GM19351 (cell line): ENCODE measurements around the gene SH3TC2.
A peak's percentile ranks its signal among the peaks of the same experiment; 100 is the strongest.

Source experiments
- ATAC-seq: cut with Tn5 transposase; IDR thresholded peaks from one replicate; pipeline ENCODE4 v1.9.1; 2021; ENCODE audit warnings: mild to moderate bottlenecking, moderate library complexity; ENCODE audit not compliant: unreplicated experiment

Gene SH3TC2

DNA sequence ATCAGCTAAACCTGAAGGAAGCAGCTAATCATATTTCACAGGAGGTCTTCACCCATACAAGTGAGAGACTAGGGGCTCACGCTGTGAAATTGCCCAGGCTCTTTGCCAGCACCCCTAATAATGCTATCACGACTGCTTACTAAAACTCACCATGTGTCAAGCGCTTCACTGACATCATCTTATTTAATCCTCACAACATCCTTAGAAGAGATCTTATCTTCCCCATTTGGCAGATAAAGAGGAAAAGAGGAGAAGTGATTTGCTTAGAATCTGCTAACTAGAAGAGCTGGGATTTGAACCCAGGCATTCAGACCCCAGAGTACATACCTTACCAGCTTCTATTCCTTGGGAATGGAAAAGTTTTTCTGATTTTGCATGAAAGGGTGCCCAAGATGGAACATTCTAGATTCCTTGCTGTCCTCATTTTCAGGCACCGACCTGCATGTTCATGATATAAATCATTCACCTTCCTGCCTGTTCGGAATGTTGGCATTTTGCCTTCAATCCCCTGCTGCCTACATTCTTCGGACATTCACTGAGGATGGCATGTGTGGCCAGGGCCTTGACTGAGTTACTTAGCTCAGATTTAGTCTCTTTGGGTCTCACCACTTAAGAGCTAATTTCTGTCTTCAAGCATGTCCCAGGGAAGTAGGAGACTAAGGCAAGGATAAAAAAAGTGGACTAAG is 88.1 kb downstream of the SH3TC2 start:
- no peak for ATAC-seq

DNA sequence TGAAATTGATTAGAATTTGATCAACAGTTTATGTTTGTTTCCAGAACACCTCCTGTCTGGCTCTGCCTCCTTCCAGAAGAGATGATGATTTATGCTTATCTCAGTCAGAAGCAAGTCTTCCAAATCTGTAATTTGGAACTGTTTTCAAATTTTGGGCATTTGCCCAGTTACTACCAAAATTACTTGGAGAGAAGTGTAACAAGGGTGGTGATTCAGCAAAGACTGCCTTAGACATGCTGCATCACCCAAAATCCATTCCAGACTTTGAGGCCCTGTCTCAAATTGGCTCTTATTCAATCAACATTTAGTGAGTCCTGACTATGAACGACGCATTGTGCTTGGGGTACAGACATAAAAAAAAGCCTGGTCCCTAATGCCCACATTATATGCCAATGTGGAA is 89.4 kb downstream of the SH3TC2 start:
- no peak for ATAC-seq

DNA sequence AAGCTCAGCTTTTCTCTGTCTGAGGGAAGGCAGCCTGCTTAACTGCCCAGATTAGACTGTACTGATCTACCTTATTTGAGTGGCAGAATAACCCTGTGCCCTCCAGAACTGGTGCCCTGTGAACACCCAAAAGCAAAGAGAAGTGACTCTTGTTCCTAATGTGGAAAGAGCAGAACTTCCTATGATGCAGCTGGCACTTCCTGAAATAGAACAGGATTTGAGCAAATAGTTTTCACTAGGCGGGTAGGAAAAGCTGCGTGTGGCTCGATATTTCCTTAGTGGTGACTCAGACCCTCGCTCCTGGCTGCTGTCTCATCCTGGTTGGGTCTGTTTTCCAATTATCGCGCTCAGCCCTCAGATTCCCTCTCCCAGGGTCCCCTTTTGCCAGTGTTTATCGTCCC is 89.9 kb downstream of the SH3TC2 start:
- no peak for ATAC-seq

DNA sequence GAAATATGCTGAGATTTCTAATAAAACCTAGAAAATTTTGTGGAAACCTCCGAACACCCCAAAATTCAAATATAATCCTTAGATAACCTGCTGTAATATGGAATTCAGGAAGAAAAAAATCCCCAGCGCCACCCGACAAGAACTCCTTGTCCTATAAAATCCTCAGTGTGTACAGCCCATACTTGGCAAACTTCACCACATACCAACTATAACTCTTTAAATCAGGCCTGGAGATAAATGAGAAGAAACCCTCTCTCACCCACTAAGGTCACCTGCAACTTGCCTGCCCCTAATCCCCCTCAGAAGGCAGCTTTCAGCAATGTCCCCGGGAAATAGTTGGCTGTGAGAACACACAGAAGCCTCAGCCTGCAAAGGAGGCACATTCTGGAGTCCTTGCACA is 90.5 kb downstream of the SH3TC2 start:
- ATAC-seq: no peak

DNA sequence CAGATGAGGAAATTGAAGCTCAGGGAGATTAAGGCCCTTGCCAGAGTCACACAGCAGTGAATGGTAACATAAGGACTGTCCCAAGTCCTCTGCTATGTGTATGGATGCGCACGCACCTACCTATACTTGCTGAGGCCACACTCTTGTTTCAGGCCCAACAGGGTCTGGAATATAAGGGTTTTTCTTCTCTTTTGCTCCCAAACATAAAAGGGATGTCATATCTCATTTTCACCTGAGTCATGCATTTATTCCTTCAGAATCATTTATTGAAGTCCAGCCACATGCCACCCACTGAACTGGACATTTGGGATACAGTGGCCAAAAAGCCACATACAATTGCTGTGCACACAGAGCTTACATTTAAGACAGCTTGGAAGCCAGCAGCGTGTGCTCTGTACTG is 92.0 kb downstream of the SH3TC2 start:
- ATAC-seq: no peak

DNA sequence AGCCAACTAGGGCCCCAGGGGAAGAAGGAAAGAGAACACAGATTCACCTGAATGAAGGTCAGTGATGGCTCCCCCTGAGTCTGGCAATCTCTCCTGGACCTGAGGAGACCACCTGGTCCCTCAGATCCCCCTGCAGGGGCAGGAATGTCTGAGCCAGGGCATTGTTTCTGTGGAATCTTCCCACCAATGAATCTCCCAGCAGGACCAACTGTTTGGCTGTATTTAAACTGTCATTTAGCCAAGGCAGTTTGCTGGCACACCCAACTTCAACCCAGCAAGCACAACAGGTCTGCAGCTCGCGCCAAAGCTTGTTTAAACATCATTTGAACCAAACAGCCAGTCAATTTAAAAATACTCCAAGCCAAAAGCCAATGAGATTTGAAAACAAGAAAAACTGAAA is 92.6 kb downstream of the SH3TC2 start:
- ATAC-seq: no peak

DNA sequence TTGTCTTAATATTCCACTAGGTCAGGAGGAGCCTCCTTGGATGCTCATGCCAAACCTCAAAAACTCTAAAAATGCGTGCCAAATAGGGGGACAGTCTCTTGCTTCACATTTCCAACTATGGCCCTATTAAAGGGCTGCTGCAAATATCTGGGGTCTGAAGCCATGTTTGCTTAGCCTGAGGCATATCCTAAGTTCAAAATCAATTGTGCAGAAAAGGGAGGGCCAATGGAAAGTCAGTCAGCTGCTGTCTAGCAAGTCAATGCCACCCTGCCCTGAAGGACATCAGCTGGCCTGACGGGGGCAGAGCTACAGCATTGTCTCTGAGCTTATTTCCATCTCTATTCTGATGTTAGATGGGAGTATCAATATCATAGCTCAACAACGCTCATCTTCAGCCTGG is 93.6 kb downstream of the SH3TC2 start:
- no peak for ATAC-seq

DNA sequence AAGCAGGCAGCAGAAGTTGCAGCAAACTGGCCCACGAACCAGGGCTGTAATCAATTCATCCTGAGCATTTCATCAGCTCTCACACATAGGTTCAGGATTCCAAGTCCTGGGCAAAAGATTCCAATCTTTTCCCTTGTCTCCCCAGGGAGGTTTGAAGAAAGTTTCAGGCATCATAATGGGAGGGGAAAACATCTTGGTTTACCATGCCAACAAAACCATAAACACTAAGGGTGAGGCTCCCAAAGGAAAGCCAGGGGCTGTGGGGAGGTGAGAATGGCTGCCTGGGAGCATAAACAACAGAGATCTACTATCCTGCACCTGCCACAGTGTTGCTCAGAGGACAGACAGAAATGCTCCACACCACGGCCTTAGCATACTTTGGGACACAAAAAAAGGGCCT is 94.6 kb downstream of the SH3TC2 start:
- no peak for ATAC-seq

DNA sequence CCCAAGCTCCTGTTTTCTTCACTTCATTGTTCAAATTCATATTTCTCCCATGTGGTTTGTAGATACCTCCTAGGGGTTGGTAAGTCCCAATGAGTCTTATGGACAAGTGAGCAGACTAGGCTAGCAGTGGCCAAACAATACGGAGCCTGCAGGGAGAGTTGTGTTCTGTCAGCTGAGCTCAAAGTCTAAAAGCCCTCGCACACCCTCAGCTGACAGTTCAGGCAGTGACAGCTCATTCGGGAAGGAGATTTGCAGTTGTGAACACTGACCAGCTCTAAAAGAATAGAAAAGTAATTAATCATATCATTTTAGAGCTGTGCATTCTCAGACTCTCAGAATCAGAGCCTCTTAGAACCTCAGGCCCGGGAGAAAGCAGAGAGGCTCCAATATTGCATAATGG is 95.1 kb downstream of the SH3TC2 start:
- no peak for ATAC-seq

DNA sequence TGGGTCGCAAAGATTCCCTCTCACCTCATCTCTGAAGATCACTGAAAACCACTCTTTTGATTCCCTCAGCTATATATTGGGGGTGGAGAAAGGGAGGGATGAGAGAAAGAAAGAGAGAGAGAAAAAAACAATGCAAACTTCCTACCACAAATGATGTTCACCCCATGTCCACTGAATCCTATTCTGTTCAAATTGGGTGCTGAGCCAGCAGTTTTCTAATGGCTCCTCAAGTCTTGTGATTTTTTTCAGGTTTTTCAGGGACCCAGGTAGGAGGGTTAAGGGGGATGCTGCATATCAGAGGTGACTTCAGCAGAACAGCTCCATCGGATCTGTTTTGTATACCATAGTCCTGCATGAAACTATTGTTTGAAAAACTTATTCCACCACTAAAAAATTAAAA is 95.9 kb downstream of the SH3TC2 start:
- ATAC-seq: no peak

DNA sequence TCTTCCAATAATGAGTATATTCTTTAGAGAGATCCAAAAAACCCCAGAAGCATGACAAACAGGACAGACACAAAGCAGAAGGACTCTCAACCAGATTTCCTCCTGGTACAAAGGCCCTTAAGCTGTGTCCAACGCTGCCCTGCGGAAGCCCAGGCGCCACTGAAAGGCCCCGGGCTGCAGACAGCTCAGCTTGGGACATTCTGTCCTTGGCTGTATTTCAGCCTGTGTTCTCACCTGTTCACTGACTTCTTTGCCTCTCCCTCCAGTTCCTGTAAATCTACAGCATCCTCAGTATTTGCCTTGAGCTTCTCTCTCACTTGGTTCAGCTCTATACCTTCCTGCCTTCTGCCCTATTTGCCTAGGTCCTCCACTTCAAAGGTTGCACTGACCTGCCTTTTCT is 96.5 kb downstream of the SH3TC2 start:
- ATAC-seq: no peak

DNA sequence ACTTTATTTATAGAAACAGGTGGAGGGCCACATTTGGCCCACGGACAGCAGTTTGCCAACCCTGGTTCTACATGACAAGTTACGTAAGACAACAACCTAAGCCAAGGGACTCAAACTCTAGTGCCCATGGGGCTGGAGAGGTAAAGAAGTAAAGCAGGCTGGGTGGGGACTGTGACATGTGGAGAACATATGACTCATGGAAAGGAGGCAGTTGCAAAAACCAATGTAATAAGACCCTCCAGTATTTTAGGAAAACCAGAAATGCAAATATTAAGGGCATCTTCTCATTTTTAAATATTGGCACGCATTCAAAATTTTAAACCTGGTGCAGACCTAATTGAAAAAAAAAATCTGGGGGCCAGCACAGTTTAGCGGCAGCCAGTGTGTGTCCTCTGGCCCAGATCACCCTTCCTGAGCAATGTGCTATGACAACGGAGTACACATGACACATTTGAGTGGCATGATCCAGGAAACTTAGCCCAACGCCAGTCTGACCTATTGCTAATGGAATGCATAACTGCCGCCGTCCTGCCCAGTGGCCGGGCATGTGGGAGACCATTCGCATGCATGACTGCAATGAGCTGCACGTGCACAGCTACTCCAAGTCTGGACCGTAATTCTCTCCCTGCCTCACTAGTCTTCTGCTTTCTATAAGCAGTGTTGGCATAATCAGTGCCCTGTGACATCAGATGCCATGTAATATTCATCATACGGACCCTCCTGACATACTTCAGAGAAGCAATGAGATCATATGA is 97.2 kb downstream of the SH3TC2 start:
- ATAC-seq: no peak

DNA sequence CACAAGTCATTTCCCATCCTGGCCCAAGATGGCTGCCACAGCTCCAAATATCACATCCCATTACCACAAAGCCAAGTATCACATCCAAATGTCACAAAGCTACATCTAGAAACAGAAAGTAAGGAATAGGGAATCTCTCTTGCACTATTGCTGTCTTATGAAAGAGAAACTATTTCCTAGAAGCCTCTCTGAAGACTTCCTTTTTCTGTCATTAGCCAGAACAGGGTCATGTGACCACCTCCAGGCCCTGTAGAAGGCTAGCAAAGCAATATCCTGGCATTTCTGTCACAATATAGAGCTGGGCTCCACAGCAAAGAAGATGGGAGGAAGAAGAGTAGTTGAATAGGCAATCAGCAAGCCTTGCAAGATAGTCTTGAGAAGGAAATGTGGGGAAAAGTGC is 99.2 kb downstream of the SH3TC2 start:
- peak; percentile 58 for ATAC-seq

DNA sequence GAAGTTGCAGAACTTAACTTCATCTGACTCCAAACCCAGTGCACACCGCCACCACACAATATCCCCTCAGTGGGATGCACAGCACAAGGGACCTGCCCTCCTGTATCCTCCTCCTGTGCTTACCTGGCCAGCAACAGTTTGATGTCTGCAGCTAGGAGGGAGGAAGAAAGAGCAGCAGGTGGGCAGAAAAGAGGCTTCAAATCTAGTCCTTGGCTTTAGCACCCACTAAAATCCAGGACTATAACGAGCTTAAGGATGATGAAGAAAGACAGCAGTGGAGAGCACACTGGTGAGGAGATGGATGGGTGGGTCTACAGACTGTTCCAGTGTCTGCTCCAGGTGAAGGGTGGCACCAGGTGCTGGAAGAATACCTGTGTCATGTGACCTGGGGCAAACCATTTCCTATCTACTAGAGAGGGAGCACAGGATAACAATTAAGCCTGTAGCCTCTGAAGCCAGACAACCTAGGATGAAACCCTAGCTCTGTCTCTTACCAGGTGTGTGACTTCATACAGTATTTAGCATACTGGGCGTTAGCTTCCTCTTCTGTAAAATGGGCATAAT is 100.0 kb downstream of the SH3TC2 start:
- ATAC-seq: no peak

DNA sequence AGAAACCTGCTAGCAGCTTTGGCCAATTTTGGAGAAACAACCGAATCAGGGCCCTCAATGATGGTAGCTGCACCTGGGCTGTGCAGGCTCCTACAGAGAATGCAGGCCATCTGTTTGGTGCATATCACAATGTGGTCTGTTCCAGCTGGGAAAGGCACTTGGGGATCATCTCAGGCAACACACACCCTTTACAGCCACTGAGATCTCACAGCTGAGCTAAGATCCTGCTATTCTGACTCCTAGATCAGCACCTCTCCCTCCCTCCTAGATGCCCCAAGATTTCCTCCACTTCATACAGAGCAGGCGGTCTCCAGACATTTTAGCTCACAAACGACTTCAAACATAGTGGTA is 100.7 kb downstream of the SH3TC2 start:
- no peak for ATAC-seq

DNA sequence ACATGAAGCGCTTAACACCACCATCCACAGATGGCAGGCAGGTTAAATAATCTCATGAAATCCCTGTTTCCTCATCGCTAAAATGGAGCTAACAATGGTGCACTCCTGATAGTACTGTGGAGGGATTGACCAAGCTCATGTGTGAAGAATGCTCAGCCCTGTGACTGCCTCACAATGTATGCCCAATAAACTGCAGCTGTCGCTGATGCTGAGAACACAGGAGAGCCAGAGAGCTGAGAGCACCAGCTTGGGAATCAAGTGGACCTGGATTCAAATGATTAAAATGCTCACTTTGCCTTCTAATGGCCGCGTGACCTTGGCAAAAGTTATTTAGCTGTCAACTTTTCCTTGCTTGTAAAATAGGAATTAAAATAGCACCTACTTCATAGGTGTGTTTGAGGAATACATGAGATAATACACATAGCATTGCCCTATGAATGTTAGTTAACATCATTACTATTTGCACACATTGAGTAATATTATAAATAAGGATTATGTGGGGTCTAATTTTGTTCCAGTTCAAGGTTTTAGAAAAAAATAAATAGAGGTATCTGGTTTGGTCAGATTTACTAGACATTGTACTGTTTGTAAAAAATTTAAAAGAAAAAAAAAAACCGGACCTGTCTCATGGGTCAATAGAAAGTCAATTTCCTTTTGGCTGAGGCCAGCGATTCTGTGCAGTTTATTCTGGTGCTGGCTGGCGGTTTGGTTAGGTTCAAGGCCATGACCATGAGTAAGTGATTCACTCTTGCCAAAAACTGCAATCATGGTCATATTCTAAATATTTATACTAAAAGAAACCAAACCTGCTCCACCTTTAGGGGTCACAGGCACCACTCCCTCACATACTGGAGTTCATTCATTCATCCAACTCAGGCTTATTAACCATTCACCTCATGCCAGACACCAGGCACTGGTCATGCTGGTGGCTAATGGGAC is 101.3 kb downstream of the SH3TC2 start:
- no peak for ATAC-seq

DNA sequence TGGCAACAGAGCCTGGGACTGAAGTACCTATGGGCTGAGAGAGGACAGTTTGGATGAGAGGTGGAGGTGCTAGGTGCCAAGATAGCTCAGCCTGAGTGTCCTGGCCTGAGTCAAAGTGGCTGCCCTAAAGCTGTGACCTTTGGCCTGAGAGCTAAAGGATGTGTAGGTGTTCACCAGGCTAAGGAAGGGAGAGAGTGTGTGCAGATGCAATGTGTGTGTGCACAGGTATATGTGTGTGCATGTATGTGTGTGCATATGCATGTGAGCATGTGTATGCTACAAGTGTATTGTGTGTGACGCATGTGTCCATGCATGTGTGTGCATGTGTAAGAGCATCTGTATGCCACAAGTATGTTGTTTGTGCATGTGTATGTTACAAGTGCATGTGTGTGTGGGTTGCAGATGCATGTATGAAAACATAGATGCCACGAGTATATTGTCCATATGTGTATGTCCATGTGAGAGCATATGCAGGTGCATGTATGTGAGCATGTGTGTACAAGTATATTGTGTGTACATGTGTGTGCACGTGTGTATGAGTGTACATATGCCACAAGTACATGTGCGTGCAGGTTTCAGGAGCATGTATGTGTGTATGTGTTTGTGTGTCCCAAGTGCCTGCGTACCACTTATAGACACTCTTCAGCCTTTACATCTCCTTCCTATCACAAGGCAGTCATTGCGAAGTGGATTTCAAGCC is 102.6 kb downstream of the SH3TC2 start:
- ATAC-seq: no peak

DNA sequence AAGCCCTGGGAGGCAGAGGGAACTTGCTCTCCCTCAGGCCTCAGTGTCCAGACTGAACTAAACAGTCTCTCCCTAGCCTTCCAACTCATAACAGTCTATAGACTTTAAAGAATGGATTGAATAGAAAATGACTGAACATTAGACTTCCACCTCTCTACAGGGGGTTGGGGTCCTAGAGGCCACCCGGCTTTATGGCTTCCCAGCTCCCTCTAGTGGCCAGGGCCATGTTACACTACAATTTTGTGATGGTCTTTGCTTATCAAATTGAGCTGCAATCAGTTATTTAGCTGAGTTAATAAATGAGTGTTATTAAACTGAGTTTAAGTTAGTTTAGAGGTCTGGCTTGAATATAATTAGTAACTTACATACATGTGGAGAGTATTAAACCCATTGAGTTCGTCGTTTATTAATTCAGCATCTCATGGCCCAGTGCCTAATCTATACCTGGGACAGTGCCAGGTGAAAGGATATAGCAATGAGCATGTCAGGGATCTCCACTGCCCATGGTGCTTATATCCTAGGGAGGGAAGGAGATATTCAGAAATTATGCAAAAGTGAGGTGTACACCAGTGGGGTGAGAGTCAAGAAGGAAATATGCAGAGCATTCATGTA is 105.2 kb downstream of the SH3TC2 start:
- ATAC-seq: peak; percentile 76

DNA sequence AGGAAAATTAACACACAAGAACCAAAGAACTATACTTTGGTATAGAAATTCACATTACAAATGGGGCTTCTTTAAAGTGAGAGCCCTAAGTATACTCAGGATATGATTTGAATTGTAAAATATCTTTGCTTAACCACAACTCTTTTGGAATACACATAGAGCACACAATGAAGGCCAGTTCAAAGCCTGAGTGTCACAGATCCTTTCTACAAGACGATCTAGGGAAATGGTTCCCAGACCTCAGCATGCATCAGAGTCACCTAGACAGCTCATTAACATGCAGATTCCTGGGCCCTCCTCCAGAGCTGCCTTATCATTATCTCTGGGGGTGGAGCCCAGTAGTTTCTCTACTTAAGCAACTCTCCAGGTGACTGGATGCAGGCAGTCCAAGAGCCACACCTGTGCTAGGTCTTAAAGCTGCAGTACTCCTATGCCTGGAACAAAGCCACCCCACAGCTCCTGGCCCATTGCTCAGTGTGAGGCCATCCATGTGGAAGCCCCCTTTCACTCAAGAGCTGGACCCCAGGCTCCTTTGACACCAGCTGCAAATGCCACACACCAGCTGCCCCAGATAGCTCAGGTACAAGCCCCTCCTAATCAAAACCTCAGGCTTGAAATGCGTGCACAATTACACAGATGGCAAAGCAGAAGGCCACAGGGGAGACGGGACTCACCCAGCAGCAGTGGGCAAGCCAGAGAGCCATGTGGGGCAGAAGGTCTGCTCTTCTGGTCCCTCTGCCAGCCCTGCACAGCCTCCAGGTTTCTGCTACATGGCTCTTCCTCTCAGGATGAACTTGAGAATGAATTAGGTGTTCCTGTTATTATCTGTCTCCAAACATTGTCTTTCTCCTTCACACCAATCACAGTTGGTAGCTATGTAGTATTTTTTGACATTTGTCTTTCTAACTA is 106.1 kb downstream of the SH3TC2 start:
- ATAC-seq: no peak
